ENCODE results near the gene PLD1. TPM values are rescaled to one million over a fixed set of nuclear protein-coding genes. Genes with fewer than 3 reads are reported as not detected.

PLD1 gene
- total and polyA plus RNA-seq, 3 experiments from 2014 or later: 0.59 to 14.5 (median 1.3) TPM

GRCh38 chr3:171654326-171654725, 156.0 kb downstream of the PLD1 start:
- no peaks in the 10 kb centered on the region for H3K4me1 ChIP-seq (ENCODE audit: insufficient read depth, low read length)
- DNase-seq: no peak
- Mint-ChIP-seq H3K9me3 (no peaks in the 10 kb centered on the region), H3K27ac (no peak overlapping the region), H3K4me1 (no peaks in the 10 kb centered on the region), H3K36me3 (peaks cover 0 to 1% (median 0%) of the 10 kb centered on the region in 3 donors), H3K4me3 (no peak overlapping the region), H3K27me3 (peaks cover 0 to 7% of the 10 kb centered on the region in 2 donors)
- no peak overlapping the region for H3K4me3 ChIP-seq (ENCODE audit: low read length)
- POLR2A ChIA-PET: no interaction called here
- no peak overlapping the region for H3K27ac ChIP-seq (ENCODE audit: low read depth, low read length)
- H3K36me3 ChIP-seq (ENCODE audit: insufficient read depth, low read length): no peaks in the 10 kb centered on the region
- H3K27me3 ChIP-seq (ENCODE audit: insufficient read depth, low read length, poor library complexity, severe bottlenecking): no peaks in the 10 kb centered on the region
- CTCF ChIA-PET: no interaction called here
- H3K9me3 ChIP-seq (ENCODE audit: low read length): no peaks in the 10 kb centered on the region

- H3K4me3 ChIP-seq (ENCODE audit: low read length): no peak overlapping the region
- H3K36me3 Mint-ChIP-seq: peaks cover 0 to 1% (median 0%) of the 10 kb centered on the region in 3 donors
- no peak overlapping the region for H3K27ac ChIP-seq (ENCODE audit: low read depth, low read length)
- H3K4me1 ChIP-seq (ENCODE audit: insufficient read depth, low read length): no peaks in the 10 kb centered on the region
- H3K9me3 ChIP-seq (ENCODE audit: low read length): no peaks in the 10 kb centered on the region
- ChIA-PET POLR2A (no interaction called here), CTCF (interaction anchor here (0.8 to 1.6 kb wide), 2 partner anchors 9 to 118 kb away, joined by 3 read pairs; no protein-coding TSS in a partner anchor)
- H3K9me3 Mint-ChIP-seq: no peaks in the 10 kb centered on the region
- no peaks in the 10 kb centered on the region for H3K27me3 ChIP-seq (ENCODE audit: insufficient read depth, low read length, poor library complexity, severe bottlenecking)
- H3K27me3 Mint-ChIP-seq: peaks cover 0 to 6% of the 10 kb centered on the region in 2 donors
- DNase-seq: no peak
- H3K36me3 ChIP-seq (ENCODE audit: insufficient read depth, low read length): no peaks in the 10 kb centered on the region
- H3K4me1 Mint-ChIP-seq: no peaks in the 10 kb centered on the region
- no peak overlapping the region for H3K4me3 Mint-ChIP-seq
- peak overlapping the region in 1 of 8 donors; percentile 17 for H3K27ac Mint-ChIP-seq
These were observed 156.6 kb downstream of the PLD1 start for GRCh38 chr3:171653701-171654100.

- Mint-ChIP-seq H3K4me1 (no peaks in the 10 kb centered on the region), H3K27me3 (no peaks in the 10 kb centered on the region), H3K36me3 (peaks cover 0 to 1% (median 0%) of the 10 kb centered on the region in 3 donors), H3K4me3 (no peak overlapping the region), H3K9me3 (no peaks in the 10 kb centered on the region), H3K27ac (no peak overlapping the region)
- Histone ChIP-seq H3K9me3 (ENCODE audit: low read length) (no peaks in the 10 kb centered on the region), H3K4me1 (ENCODE audit: insufficient read depth, low read length) (no peaks in the 10 kb centered on the region), H3K27ac (ENCODE audit: low read depth, low read length) (no peak overlapping the region), H3K4me3 (ENCODE audit: low read length) (no peak overlapping the region), H3K27me3 (ENCODE audit: insufficient read depth, low read length, poor library complexity, severe bottlenecking) (no peaks in the 10 kb centered on the region), H3K36me3 (ENCODE audit: insufficient read depth, low read length) (no peaks in the 10 kb centered on the region)
- ChIA-PET CTCF (interaction anchor here (0.8 to 1.6 kb wide), 2 partner anchors 10 to 119 kb away, joined by 3 read pairs; no protein-coding TSS in a partner anchor), POLR2A (no interaction called here)
- no peak for DNase-seq
These were observed 157.4 kb downstream of the PLD1 start for GRCh38 chr3:171652932-171653331.

DNA sequence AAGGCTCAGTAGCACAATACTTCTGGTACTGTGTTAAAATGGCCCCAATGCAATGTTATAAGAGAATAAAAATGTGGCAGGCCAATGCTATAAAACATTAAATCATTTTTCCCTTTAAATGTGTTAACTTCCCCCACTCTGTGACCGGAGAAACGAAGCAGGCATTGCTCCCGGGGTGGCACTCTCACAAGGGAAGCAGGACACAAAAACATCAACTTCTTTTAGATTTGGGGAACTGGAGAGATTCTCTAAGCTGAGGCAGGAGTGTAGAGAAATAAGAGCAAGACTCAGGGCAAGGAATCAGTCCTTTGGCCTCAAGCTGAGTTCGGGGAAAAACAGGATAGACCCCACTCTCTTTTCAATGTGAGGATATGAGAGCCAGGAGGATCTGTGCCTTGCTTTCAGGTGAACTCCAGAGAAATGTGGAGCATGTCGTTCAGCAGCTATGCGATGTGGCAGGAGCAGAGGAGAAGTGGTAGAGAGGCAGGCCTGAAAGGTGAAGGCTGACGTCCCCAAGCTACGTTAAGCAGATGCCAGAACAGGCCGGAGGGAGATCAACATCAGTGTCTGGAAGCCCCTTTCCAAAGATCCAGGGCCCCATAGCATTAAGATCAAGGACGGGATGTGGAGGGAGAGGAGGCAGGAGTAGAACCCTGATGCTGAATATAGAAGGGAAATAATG, 160.2 kb downstream of the PLD1 start:
- H3K4me3 ChIP-seq (ENCODE audit: low read length): no peak overlapping the region
- no peak for DNase-seq
- no peak overlapping the region for H3K4me3 Mint-ChIP-seq
- no peaks in the 10 kb centered on the region for H3K27me3 ChIP-seq (ENCODE audit: insufficient read depth, low read length, poor library complexity, severe bottlenecking)
- H3K27me3 Mint-ChIP-seq: no peaks in the 10 kb centered on the region
- ChIA-PET CTCF (no interaction called here), POLR2A (no interaction called here)
- no peak overlapping the region for H3K27ac ChIP-seq (ENCODE audit: low read depth, low read length)
- H3K36me3 ChIP-seq (ENCODE audit: insufficient read depth, low read length): no peaks in the 10 kb centered on the region
- no peaks in the 10 kb centered on the region for H3K4me1 Mint-ChIP-seq
- H3K9me3 Mint-ChIP-seq: no peaks in the 10 kb centered on the region
- peak overlapping the region in 1 of 8 donors; percentile 58 for H3K27ac Mint-ChIP-seq
- H3K36me3 Mint-ChIP-seq: peaks cover 0 to 1% (median 0%) of the 10 kb centered on the region in 3 donors
- H3K9me3 ChIP-seq (ENCODE audit: low read length): no peaks in the 10 kb centered on the region
- H3K4me1 ChIP-seq (ENCODE audit: insufficient read depth, low read length): no peaks in the 10 kb centered on the region

DNA sequence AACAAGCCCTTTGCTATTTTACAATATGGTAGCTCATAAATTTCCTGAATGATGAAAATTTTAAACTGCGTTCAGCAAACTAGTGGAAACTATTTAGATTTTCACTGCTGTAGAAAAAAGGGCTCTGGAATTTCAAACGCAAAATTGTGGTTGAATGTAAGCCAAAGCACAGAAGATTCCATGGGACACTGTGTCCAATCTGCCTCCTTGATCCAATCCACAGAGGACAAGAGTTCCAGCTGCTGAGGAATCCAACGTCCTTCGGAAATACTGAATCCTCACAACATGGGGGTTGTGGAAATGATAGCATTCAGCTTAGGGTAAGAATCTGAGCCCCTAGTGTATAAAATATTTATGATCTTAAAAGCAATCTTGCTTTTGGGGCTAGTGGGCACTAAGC, 161.0 kb downstream of the PLD1 start:
- H3K27me3 ChIP-seq (ENCODE audit: insufficient read depth, low read length, poor library complexity, severe bottlenecking): no peaks in the 10 kb centered on the region
- H3K27ac ChIP-seq (ENCODE audit: low read depth, low read length): no peak overlapping the region
- peaks cover 0 to 1% (median 0%) of the 10 kb centered on the region in 3 donors for H3K36me3 Mint-ChIP-seq
- H3K27me3 Mint-ChIP-seq: no peaks in the 10 kb centered on the region
- no peaks in the 10 kb centered on the region for H3K4me1 Mint-ChIP-seq
- H3K9me3 Mint-ChIP-seq: no peaks in the 10 kb centered on the region
- no peak overlapping the region for H3K4me3 ChIP-seq (ENCODE audit: low read length)
- H3K9me3 ChIP-seq (ENCODE audit: low read length): no peaks in the 10 kb centered on the region
- ChIA-PET POLR2A (no interaction called here), CTCF (no interaction called here)
- no peaks in the 10 kb centered on the region for H3K36me3 ChIP-seq (ENCODE audit: insufficient read depth, low read length)
- peak overlapping the region in 1 of 8 donors; percentile 46 for H3K27ac Mint-ChIP-seq
- H3K4me1 ChIP-seq (ENCODE audit: insufficient read depth, low read length): no peaks in the 10 kb centered on the region
- no peak overlapping the region for H3K4me3 Mint-ChIP-seq
- DNase-seq: no peak

DNA sequence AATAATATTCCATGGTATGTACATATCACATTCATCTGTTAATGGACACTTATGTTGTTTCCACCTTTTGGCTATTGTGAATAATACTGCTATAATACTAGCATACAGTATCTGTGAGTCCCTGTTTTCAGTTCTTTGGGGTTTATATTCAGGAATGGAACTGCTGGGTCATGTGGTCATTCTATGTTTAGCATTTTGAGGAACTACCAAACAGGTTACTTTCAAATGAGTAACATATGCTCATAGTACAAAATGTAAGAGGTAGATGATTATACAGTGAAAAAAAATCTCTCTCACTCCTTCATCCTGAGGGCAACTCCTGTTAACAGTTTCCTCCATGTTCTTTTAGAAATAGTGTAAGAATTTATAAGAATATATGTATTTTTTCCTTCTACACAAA, 162.2 kb downstream of the PLD1 start:
- no peaks in the 10 kb centered on the region for H3K36me3 ChIP-seq (ENCODE audit: insufficient read depth, low read length)
- no peaks in the 10 kb centered on the region for H3K27me3 Mint-ChIP-seq
- no peak overlapping the region for H3K27ac Mint-ChIP-seq
- H3K9me3 Mint-ChIP-seq: no peaks in the 10 kb centered on the region
- ChIA-PET POLR2A (no interaction called here), CTCF (no interaction called here)
- no peaks in the 10 kb centered on the region for H3K4me1 Mint-ChIP-seq
- no peaks in the 10 kb centered on the region for H3K27me3 ChIP-seq (ENCODE audit: insufficient read depth, low read length, poor library complexity, severe bottlenecking)
- H3K4me1 ChIP-seq (ENCODE audit: insufficient read depth, low read length): no peaks in the 10 kb centered on the region
- H3K27ac ChIP-seq (ENCODE audit: low read depth, low read length): no peak overlapping the region
- H3K9me3 ChIP-seq (ENCODE audit: low read length): no peaks in the 10 kb centered on the region
- DNase-seq: no peak
- H3K4me3 ChIP-seq (ENCODE audit: low read length): no peak overlapping the region
- H3K4me3 Mint-ChIP-seq: no peak overlapping the region
- H3K36me3 Mint-ChIP-seq: peaks cover 0 to 1% (median 0%) of the 10 kb centered on the region in 3 donors

- Mint-ChIP-seq H3K9me3 (no peaks in the 10 kb centered on the region), H3K4me3 (no peak overlapping the region), H3K36me3 (peaks cover 0 to 3% (median 0%) of the 10 kb centered on the region in 3 donors), H3K27ac (no peak overlapping the region), H3K4me1 (no peaks in the 10 kb centered on the region), H3K27me3 (peaks cover 0 to 2% of the 10 kb centered on the region in 2 donors)
- H3K4me1 ChIP-seq (ENCODE audit: insufficient read depth, low read length): no peaks in the 10 kb centered on the region
- H3K9me3 ChIP-seq (ENCODE audit: low read length): no peaks in the 10 kb centered on the region
- no peaks in the 10 kb centered on the region for H3K27me3 ChIP-seq (ENCODE audit: insufficient read depth, low read length, poor library complexity, severe bottlenecking)
- POLR2A ChIA-PET: no interaction called here
- no peak for DNase-seq
- CTCF ChIA-PET: interaction anchor here (0.8 to 1.0 kb wide), 2 partner anchors 9 to 695 kb away, joined by 4 read pairs; no protein-coding TSS in a partner anchor
- H3K27ac ChIP-seq (ENCODE audit: low read depth, low read length): no peak overlapping the region
- no peak overlapping the region for H3K4me3 ChIP-seq (ENCODE audit: low read length)
- no peaks in the 10 kb centered on the region for H3K36me3 ChIP-seq (ENCODE audit: insufficient read depth, low read length)
These were observed 163.7 kb downstream of the PLD1 start for GRCh38 chr3:171646357-171647133.

GRCh38 chr3:171644681-171645080, 165.6 kb downstream of the PLD1 start:
- no peak overlapping the region for H3K4me3 Mint-ChIP-seq
- CTCF ChIA-PET: interaction anchor here (1.4 kb wide), 1 partner anchor 696 kb away, joined by 3 read pairs; no protein-coding TSS in a partner anchor
- H3K36me3 Mint-ChIP-seq: peaks cover 0 to 3% (median 0%) of the 10 kb centered on the region in 3 donors
- H3K27ac Mint-ChIP-seq: no peak overlapping the region
- Histone ChIP-seq H3K4me3 (ENCODE audit: low read length) (no peak overlapping the region), H3K27me3 (ENCODE audit: insufficient read depth, low read length, poor library complexity, severe bottlenecking) (no peaks in the 10 kb centered on the region), H3K9me3 (ENCODE audit: low read length) (no peaks in the 10 kb centered on the region), H3K4me1 (ENCODE audit: insufficient read depth, low read length) (no peaks in the 10 kb centered on the region), H3K27ac (ENCODE audit: low read depth, low read length) (no peak overlapping the region), H3K36me3 (ENCODE audit: insufficient read depth, low read length) (no peaks in the 10 kb centered on the region)
- no peak for DNase-seq
- POLR2A ChIA-PET: no interaction called here
- no peaks in the 10 kb centered on the region for H3K4me1 Mint-ChIP-seq
- peaks cover 0 to 5% of the 10 kb centered on the region in 2 donors for H3K27me3 Mint-ChIP-seq
- H3K9me3 Mint-ChIP-seq: no peaks in the 10 kb centered on the region

Data from CD8-positive, alpha-beta memory T cell (primary cell).